Fibroblast of upper back skin (primary cell): ENCODE data around the gene SUN2.

Experiments used
- DNase-seq: peaks from one replicate; pipeline ENCODE4 v3.0.0-alpha.2; 2013

Gene SUN2

GRCh38 chr22:38753948-38754750 is 1.6 kb downstream of the SUN2 start:
- peak; percentile 51 for DNase-seq

GRCh38 chr22:38751422-38752346 is 4.1 kb downstream of the SUN2 start:
- no peak for DNase-seq

GRCh38 chr22:38751066-38751421 is 4.8 kb downstream of the SUN2 start:
- DNase-seq = no peak

GRCh38 chr22:38750638-38751037 is 5.2 kb downstream of the SUN2 start:
- DNase-seq = no peak

- DNase-seq = no peak
Observed at GRCh38 chr22:38750104-38750503, 5.7 kb downstream of the SUN2 start.

GRCh38 chr22:38748487-38749136 is 7.2 kb downstream of the SUN2 start:
- no peak for DNase-seq

- no peak for DNase-seq
Observed at GRCh38 chr22:38745676-38746460, 9.9 kb downstream of the SUN2 start.

GRCh38 chr22:38744981-38745380 is 10.8 kb downstream of the SUN2 start:
- no peak for DNase-seq

GRCh38 chr22:38742176-38742942 is 13.4 kb downstream of the SUN2 start:
- DNase-seq = no peak

- no peak for DNase-seq
Observed at GRCh38 chr22:38741576-38741975, 14.2 kb downstream of the SUN2 start.

GRCh38 chr22:38741166-38741565 is 14.6 kb downstream of the SUN2 start:
- DNase-seq = no peak

- DNase-seq = no peak
Observed at GRCh38 chr22:38740754-38741153, 15.0 kb downstream of the SUN2 start.

GRCh38 chr22:38740116-38740723 is 15.6 kb downstream of the SUN2 start:
- DNase-seq = no peak

GRCh38 chr22:38739300-38740055 is 16.3 kb downstream of the SUN2 start:
- DNase-seq = no peak

- DNase-seq = no peak
Observed at GRCh38 chr22:38738475-38739070, 17.2 kb downstream of the SUN2 start.

GRCh38 chr22:38737302-38738060 is 18.3 kb downstream of the SUN2 start:
- DNase-seq = peak; percentile 33

- DNase-seq = no peak
Observed at GRCh38 chr22:38736257-38736570, 19.6 kb downstream of the SUN2 start.

GRCh38 chr22:38735465-38736256 is 20.1 kb downstream of the SUN2 start:
- no peak for DNase-seq

GRCh38 chr22:38735126-38735464 is 20.7 kb downstream of the SUN2 start:
- DNase-seq = no peak
